ENCODE data around the gene CATSPERD. TPM values are rescaled to one million over a fixed set of nuclear protein-coding genes. Genes with fewer than 3 reads are reported as not detected.
"Not testable (repeated sequence)": the region's sequence is repeated elsewhere in the genome, so short reads cannot be mapped to it uniquely, and the experiment has no call there.

CATSPERD gene
- total RNA-seq, 1 experiment from 2014 or later = not detected

GRCh38 chr19:5697022-5697889, 23.2 kb upstream of the CATSPERD start:
- DNase-seq (ENCODE audit: low spot score) = no peak

DNA sequence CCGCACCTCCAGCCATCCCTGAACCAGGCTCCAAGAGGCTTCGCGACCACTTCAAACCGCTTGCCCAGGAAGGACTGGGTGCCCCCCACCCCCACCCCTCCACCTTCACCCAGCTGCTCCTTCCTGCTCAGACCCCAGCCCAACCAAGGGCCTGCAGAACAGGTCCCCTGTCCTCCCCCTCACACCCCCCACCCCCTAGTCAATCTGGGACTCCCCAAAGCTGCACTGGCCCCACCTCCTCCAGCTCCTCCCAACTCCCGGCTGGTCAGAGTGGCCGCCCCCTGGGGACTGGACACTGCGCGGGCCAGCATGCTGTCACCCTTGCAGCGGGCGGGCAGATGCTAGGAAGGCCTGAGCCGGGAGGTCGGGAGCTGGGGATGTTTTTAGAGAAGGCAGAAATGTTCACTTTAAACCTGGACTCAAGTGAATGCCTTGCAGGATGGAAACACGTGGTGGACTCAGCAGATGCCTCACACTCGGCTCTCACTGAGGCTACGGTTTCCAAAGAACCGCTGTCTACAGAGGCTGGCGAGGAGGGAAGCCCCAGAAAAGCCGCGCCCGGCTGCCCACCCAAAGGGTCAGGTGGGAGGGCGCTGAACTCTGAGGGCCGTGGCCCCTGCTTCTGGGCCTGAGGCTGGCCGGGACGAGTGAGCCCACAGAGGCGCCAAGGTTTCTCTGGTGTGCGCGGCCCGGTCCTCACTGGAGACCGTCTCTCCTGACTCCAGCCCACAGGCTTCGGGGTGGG, 22.4 kb upstream of the CATSPERD start:
- DNase-seq (ENCODE audit: low spot score) = no peak

- DNase-seq (ENCODE audit: low spot score) = no peak
Observed at GRCh38 chr19:5698635-5699422, 21.6 kb upstream of the CATSPERD start.

- no peak for DNase-seq (ENCODE audit: low spot score)
Observed at GRCh38 chr19:5700455-5701092, 19.9 kb upstream of the CATSPERD start.

- not testable (repeated sequence) for DNase-seq (ENCODE audit: low spot score)
Observed at GRCh38 chr19:5702053-5702410, 18.4 kb upstream of the CATSPERD start.

- no peak for DNase-seq (ENCODE audit: low spot score)
Observed at GRCh38 chr19:5703819-5704818, 16.3 kb upstream of the CATSPERD start.

DNA sequence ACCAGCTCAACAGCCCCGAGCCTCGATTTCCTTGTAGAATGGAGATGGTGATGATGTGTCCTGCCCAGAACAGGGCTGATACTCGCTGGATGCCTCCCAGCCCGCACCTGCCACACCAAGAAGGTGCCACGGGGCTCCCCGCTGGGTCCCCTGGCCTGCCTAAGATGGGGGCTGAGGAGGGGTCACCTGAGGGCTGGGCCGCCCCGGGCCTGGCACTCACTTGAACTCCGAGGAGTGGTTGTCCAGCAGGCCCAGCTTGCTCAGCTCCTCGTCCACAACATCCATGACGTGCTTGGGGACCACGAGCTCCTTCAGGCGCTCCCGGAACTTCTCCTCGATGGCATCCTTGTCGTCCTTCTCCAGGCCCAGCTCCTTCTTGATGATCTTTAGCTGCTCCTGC, 14.9 kb upstream of the CATSPERD start:
- no peak for DNase-seq (ENCODE audit: low spot score)

DNA sequence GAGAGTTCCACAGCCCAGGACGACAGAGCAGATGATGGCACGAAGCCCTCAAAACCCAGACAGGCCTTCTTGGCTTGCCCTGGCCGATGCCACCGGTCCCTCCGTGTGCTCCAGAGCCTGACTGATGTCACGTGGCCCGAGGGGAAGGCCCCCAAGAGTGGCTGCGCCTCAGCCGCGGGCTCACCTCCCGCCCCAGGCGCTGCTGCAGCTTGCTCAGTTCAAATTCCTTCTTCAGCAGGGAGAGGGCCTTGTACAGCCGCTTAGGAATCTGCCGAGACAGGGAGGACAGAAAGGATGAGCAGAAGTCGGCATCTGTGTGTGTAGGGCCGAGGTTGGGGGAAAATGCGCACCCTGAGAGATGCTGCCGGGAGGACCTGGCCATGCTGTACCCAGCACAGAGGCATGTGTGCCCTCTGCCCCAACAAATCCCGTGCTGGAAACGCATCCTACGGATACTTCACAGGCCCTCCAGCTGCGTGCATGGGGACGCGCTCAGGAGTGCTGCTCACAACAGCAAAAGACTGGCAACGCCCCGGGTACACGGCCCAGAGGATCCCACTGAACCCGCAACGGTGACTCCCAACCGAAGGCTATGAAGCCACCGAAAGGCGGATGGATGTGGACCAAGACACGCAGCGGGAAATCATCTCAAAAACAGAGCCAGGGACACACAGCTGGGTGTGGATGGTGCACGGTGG, 13.4 kb upstream of the CATSPERD start:
- DNase-seq (ENCODE audit: low spot score) = no peak

DNA sequence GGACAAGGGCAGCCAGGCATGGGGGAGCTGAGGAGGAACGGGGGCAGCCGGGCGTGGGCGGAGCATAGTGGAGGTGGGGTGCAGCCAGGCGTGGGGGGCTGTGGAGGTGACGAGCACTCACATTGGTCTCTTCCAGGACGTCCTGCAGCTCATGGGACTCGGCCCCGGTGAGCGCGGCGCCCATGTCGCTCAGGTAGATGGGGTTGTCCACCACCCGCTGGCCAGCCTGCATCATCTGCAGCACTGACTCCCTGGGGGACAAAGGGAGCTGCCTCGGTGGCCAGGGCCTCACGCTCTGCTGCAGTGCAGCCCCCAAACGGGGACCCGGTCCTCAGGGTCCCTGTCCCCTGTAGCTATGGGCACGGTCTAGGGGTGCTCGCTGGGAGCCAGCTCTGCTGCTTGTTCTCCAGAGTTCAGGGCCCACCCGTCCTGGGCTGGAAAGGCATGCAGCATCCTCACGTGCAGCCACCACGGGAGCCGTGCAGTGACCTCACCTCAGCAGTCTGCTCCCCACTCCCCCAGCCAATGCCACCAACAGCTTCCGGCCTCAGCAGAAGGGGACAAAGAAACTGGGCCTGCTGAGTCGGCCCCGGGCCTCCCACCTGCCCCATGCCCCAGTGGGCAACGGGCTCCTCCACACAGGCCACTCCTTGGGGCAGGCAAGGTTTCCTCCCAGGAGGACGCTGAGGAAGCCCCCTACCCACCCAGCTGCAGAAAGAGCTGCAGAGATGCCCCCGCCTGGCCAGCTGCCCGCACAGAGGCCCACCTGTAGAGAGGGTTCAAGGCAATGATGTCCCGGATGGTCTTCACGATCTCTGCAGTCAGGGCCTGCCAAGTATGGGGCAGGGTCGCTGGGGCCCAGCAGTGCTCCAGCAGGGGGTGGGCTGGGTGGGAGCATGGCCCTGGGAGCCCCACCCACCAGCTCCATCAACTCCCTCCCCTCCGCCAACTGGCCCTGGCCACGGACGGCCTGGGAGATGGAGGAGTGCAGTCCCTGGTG, 12.6 kb upstream of the CATSPERD start:
- DNase-seq (ENCODE audit: low spot score) = no peak

GRCh38 chr19:5711025-5711424, 9.4 kb upstream of the CATSPERD start:
- no peak for DNase-seq (ENCODE audit: low spot score)

GRCh38 chr19:5711713-5712161, 8.7 kb upstream of the CATSPERD start:
- no peak for DNase-seq (ENCODE audit: low spot score)

- no peak for DNase-seq (ENCODE audit: low spot score)
Observed at GRCh38 chr19:5713228-5713627, 7.2 kb upstream of the CATSPERD start.

DNA sequence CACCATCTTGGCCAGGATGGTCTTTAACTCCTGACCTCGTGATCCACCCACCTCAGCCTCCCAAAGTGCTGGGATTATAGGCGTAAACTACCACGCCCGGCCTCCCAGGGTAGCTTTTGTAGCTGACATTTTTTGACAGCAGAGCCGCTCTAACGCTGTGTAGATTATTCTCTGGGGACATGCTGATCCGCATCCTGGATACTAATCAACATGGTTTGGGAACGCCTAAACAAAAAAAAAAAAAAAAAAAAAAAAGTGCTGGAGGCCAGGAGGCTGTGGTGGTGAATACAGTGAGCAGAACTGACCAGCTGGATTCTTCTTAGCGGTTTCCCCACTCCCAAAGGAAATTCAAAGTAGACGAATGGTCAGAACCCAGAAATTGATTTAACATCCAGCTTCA, 5.6 kb upstream of the CATSPERD start:
- no peak for DNase-seq (ENCODE audit: low spot score)

DNA sequence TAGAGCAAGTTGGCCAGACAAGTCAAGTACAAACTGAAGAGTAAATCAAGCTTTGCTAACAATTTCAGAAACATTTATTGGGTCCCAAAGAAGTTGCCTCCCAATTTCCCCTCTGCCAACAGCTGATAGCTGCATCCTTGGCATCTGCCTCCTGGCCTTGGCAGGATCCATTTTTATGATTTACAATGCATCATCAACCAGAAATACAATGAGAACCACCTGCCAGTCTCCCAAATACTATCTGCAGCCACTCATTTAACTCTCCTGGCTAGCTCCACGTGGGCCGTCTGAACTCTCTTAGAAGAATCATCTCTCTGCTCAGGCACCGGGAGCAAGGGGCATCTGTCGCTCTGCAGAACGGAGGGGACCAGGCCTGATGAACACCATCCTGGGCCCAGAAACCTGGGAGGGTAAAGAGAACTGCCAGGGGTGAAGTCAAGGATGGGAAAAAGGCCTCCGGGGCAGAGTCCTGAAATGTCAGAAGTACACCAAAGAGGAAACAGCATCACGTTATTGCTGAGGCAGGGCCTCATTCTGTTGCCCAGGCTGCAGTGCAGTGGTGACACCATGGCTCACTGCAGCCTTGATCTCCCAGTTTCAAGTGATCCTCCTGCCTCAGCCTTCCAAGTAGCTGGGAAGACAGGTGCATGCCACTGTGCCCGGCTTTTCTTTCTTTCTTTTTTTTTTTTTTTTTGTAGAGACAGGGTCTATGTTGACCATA, 3.1 kb upstream of the CATSPERD start:
- no peak for DNase-seq (ENCODE audit: low spot score)

DNA sequence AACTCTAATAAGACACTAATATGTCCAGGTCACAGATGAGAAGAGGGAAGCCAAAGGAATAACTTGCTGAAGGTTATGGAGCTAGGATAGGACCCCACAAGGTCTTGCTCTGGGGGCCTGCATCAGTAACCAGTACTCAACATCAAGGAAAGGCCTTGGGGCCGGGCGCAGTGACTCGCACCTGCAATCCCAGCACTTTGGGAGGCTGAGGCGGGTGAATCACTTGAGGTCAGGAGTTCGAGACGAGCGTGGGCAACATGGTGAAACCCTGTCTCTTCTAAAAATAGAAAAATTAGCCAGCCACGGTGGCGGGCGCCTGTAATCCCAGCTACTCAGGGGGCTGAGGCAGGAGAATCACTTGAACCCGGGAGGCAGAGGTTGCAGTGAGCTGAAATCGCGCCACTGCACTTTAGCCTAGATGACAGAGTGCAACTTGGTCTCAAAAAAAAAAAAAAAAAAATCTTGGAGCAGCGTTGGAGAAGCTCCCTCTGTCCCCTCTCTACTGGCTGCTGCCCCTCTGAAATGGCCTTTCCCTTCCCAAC, 2.3 kb upstream of the CATSPERD start:
- peak; percentile 35 for DNase-seq (ENCODE audit: low spot score)

DNA sequence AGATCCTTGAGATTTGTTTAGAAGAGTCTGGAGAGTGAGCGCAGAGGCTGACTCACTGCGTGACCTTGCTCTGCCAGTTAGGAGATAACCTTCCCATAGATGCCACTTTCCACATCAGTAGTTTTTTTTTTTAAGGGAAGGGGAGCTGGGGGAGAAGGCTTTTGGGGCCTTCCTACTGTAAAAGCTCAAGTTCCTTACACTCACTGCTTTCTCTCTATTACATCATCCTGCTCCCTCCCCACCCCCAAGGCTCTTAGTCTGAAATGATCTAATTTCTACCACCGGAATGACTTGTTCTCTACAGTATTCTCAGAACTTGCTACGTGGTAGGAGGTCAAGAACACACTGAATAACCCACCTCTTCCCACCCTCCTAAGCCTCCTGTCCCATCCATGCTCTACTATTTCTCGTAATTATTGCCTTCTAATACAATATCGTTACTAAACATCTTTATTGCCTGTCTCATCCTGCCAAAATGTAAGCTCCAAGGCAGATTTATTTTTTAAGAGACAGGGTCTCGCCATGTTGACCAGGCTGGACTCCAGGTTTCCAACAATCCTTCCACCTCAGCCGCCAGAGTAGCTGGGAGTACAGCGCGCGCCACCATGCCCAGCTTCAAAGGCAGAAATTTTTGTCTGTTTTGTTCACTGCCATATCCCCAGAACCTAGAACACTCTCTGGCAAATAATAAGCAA, 1.7 kb upstream of the CATSPERD start:
- DNase-seq (ENCODE audit: low spot score) = peak; percentile 74

All from A172 (cell line).